HCT116 (cell line): ENCODE data around the gene MVK. TPM values are rescaled to one million over a fixed set of nuclear protein-coding genes. Genes with fewer than 3 reads are reported as not detected.

ENCODE experiments used
- ATAC-seq: fragments of 200-7000 bp; cut with Tn5 transposase; 2 replicates; pipeline ENCODE4 v1.9.1; 2020; ENCODE audit warnings: mild to moderate bottlenecking, moderate library complexity
- BruUV-seq: library from RNA; stranded (reverse); fragments of 400-500 nt; replicated peaks from 2 replicates; lab custom pipeline; 2021; lab: Mats Ljungman, UMichigan
- CTCF ChIA-PET: fragments of 300-600 bp; sonication (Branson Sonifier 250); formaldehyde crosslinking; loops from one replicate; lab custom pipeline; 2021; ENCODE audit warnings: antibody characterized with exemption; lab: Charles Lee
- POLR2A ChIA-PET: fragments of 300-600, 350-600 bp; sonication (Branson Sonifier 250); formaldehyde crosslinking; loops from one replicate; lab custom pipeline; 2021; ENCODE audit warnings: antibody characterized with exemption; lab: Charles Lee
- RAD21 ChIA-PET, 2 experiments: fragments of 300-600 bp; sonication (Branson Sonifier 250); formaldehyde crosslinking; loops; one replicate each; lab custom pipeline; 2023; ENCODE audit warnings: low total read pairs in 2 of 2; ENCODE audit not compliant: uncharacterized antibody in 2 of 2, unreplicated experiment in 2 of 2, low non-redundant PET in 1 of 2; lab: Charles Lee
- DNase-seq: peaks from one replicate; pipeline ENCODE4 v3.0.0-alpha.2; 2010; ENCODE audit warnings: low read depth, low spot score
- H2AFZ ChIP-seq: fragments of 200-600 bp; shearing (Covaris generic), sonication (generic); 2 replicates; pipeline ENCODE4 v1.6.1; 2017; ENCODE audit warnings: low read depth, mixed run types, mixed read lengths, antibody characterized with exemption, low read length; ENCODE audit not compliant: poor library complexity, severe bottlenecking
- H3K27ac ChIP-seq: 2 replicates; pipeline ENCODE4 v1.5.1; 2012; ENCODE audit warnings: low read depth, low read length
- H3K27me3 ChIP-seq: fragments of 200-600 bp; sonication (generic); 2 replicates; pipeline ENCODE4 v1.6.1; 2016; ENCODE audit warnings: mixed run types, low read length, mixed read lengths; ENCODE audit not compliant: insufficient read depth
- H3K36me3 ChIP-seq, 2 experiments: fragments of 200-500 bp in 1 of 2; fragments of 200-600 bp in 1 of 2; sonication (Bioruptor generic) in 1 of 2; sonication (generic) in 1 of 2; 2 replicates each; pipeline versions ENCODE4 v1.5.1 to v1.6.1; 2014 to 2016; ENCODE audit warnings: low read length in 2 of 2, inconsistent platforms in 1 of 2, mixed read lengths in 1 of 2, mixed run types in 1 of 2; ENCODE audit not compliant: insufficient read depth in 2 of 2, control insufficient read depth in 1 of 2
- H3K4me1 ChIP-seq, 2 experiments: fragments of 200-600 bp in 1 of 2; sonication (generic) in 1 of 2; 2 replicates each; pipeline versions ENCODE4 v1.5.1 to v1.6.1; 2012 to 2017; ENCODE audit warnings: low read length in 2 of 2, inconsistent platforms in 1 of 2, mild to moderate bottlenecking in 1 of 2, mixed read lengths in 1 of 2, mixed run types in 1 of 2, moderate library complexity in 1 of 2; ENCODE audit not compliant: insufficient read depth in 2 of 2, control insufficient read depth in 1 of 2
- H3K4me2 ChIP-seq: fragments of 200-600 bp; sonication (generic); 2 replicates; pipeline ENCODE4 v1.6.1; 2017; ENCODE audit warnings: mixed run types, low read length, mixed read lengths
- H3K4me3 ChIP-seq, 2 experiments: fragments of 200-600 bp in 1 of 2; sonication (generic) in 1 of 2; replicated peaks in 1 of 2; 2 replicates each; pipeline ENCODE4 v1.5.1; 2011 to 2016; ENCODE audit warnings: low read length in 2 of 2, control low read depth in 1 of 2, low read depth in 1 of 2, mild to moderate bottlenecking in 1 of 2, mixed read lengths in 1 of 2, mixed run types in 1 of 2
- H3K79me2 ChIP-seq: fragments of 200-600 bp; sonication (generic); 2 replicates; pipeline ENCODE4 v1.6.1; 2017; ENCODE audit warnings: mild to moderate bottlenecking, mixed run types, low read length, moderate library complexity, mixed read lengths; ENCODE audit not compliant: insufficient read depth
- H3K9ac ChIP-seq: fragments of 200-600 bp; sonication (generic); 2 replicates; pipeline ENCODE4 v1.6.1; 2016; ENCODE audit warnings: low read length, mixed read lengths
- H3K9me2 ChIP-seq: fragments of 200-600 bp; sonication (generic), shearing (Covaris generic); 2 replicates; pipeline ENCODE4 v1.6.1; 2017; ENCODE audit warnings: mixed run types, mild to moderate bottlenecking, moderate library complexity; ENCODE audit not compliant: insufficient read depth
- H3K9me3 ChIP-seq, 2 experiments: fragments of 200-500 bp in 1 of 2; fragments of 200-600 bp in 1 of 2; sonication (Bioruptor generic) in 1 of 2; sonication (generic) in 1 of 2; 2 replicates each; pipeline ENCODE4 v1.6.1; 2014 to 2017; ENCODE audit warnings: low read length in 2 of 2, mixed read lengths in 2 of 2, inconsistent platforms in 1 of 2, low read depth in 1 of 2, mild to moderate bottlenecking in 1 of 2, mixed run types in 1 of 2, moderate library complexity in 1 of 2; ENCODE audit not compliant: control insufficient read depth in 1 of 2, insufficient read depth in 1 of 2
- H4K20me1 ChIP-seq: fragments of 200-600 bp; sonication (generic), shearing (Covaris generic); 2 replicates; pipeline ENCODE4 v1.6.1; 2017; ENCODE audit warnings: mixed run types, mild to moderate bottlenecking, moderate library complexity; ENCODE audit not compliant: insufficient read depth
- CBX3 ChIP-seq: IDR thresholded peaks from 2 replicates; pipeline ENCODE4 v1.6.1; 2012; ENCODE audit warnings: low read depth
- CEBPB ChIP-seq: IDR thresholded peaks from 2 replicates; pipeline ENCODE4 v1.6.1; 2012; ENCODE audit warnings: low read depth
- EGR1 ChIP-seq: IDR thresholded peaks from 2 replicates; pipeline ENCODE4 v1.6.1; 2012; ENCODE audit warnings: low read depth
- ELF1 ChIP-seq: IDR thresholded peaks from 2 replicates; pipeline ENCODE4 v1.6.1; 2012; ENCODE audit warnings: low read depth, borderline replicate concordance
- EZH2 ChIP-seq: fragments of 200-600 bp; sonication (generic); IDR thresholded peaks from 2 replicates; pipeline ENCODE4 v1.6.1; 2017; ENCODE audit warnings: antibody characterized with exemption, mixed run types
- EZH2phosphoT487 ChIP-seq: fragments of 200-600 bp; IDR thresholded peaks from 2 replicates; pipeline ENCODE4 v1.6.1; 2018; ENCODE audit warnings: antibody characterized with exemption, borderline replicate concordance
- FOSL1 ChIP-seq: IDR thresholded peaks from 2 replicates; pipeline ENCODE4 v1.6.1; 2012; ENCODE audit warnings: low read depth
- JUND ChIP-seq: IDR thresholded peaks from 2 replicates; pipeline ENCODE4 v1.6.1; 2012
- MAX ChIP-seq: IDR thresholded peaks from 2 replicates; pipeline ENCODE4 v1.6.1; 2012
- POLR2A ChIP-seq: IDR thresholded peaks from 2 replicates; pipeline ENCODE4 v1.7.0; 2011; ENCODE audit warnings: borderline replicate concordance; ENCODE audit not compliant: insufficient read depth, insufficient read length; ENCODE audit errors: extremely low read depth
- POLR2AphosphoS5 ChIP-seq: IDR thresholded peaks from 2 replicates; pipeline ENCODE4 v1.6.1; 2011; ENCODE audit warnings: mild to moderate bottlenecking, low read depth, low read length, moderate library complexity
- RAD21 ChIP-seq: IDR thresholded peaks from 2 replicates; pipeline ENCODE4 v1.6.1; 2012; ENCODE audit warnings: low read depth, mild to moderate bottlenecking
- SIN3A ChIP-seq: IDR thresholded peaks from 2 replicates; pipeline ENCODE4 v1.6.1; 2012; ENCODE audit warnings: low read depth
- SP1 ChIP-seq: IDR thresholded peaks from 2 replicates; pipeline ENCODE4 v1.6.1; 2012; ENCODE audit warnings: low read depth
- SRF ChIP-seq: IDR thresholded peaks from 2 replicates; pipeline ENCODE4 v1.6.1; 2012; ENCODE audit warnings: low read depth
- ZFX ChIP-seq: fragments of 450-650 bp; IDR thresholded peaks from 2 replicates; pipeline ENCODE4 v1.6.1; 2017
- ZNF274 ChIP-seq: fragments of 200-500 bp; sonication (Bioruptor generic); IDR thresholded peaks from 2 replicates; pipeline ENCODE4 v1.6.1; 2014; ENCODE audit warnings: mild to moderate bottlenecking, low read depth, low read length, inconsistent platforms
- intact Hi-C: fragments of 100-400 bp; cut with micrococcal nuclease; formaldehyde crosslinking; loops from 2 replicates; pipeline ENCODE4 v1.10.0; 2022
- total RNA-seq: library from RNA; stranded (reverse); gene quantifications from one replicate; pipeline ENCODE4 v1.2.1, GENCODE V29; 2021; ENCODE audit not compliant: unreplicated experiment
- TF ChIP-seq, protein P1 (sequence below): IDR thresholded peaks from 2 replicates; pipeline ENCODE4 v1.6.1; 2012

MVK gene
- total RNA-seq, 1 experiment from 2014 or later = 17.3 TPM

DNA sequence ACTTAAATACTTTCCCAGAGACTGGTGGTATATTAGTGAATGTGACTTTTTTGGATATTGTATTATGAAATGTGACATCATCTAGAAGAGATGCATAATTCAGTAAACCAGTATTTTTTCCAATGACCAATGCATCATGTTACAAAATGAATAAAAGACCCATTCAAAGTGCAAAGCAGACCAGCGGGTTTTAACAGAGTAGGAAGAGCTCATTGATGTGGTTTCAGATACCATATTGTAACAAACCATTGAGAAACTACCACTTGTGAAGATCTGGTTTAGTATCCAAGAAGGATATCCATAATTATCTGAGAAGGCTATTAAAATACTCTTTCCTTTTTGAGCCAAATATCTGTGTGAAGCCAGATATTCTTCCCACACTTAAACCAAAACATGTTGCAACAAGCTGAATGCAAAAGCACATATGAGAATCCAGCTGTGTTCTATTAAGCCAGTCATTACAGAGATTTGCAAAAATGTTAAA, 47.7 kb downstream of the MVK start:
- ChIA-PET RAD21 (no interaction called here), POLR2A (no interaction called here), CTCF (interaction anchor here (2.3 kb wide), 1 partner anchor 24 kb away, joined by 6 read pairs; no protein-coding TSS in a partner anchor)
- no peaks in the 10 kb centered on the region for H4K20me1 ChIP-seq
- no TSS peak for BruUV-seq
- no peak overlapping the region for H3K4me2 ChIP-seq
- H3K27me3 ChIP-seq = peaks cover 24% of the 10 kb centered on the region; the same call in 1 of the 2 replicates
- H3K27ac ChIP-seq = no peak overlapping the region
- H3K4me3 ChIP-seq = no peak overlapping the region
- H3K9me2 ChIP-seq = no peaks in the 10 kb centered on the region
- no peak overlapping the region for H2AFZ ChIP-seq
- no peaks in the 10 kb centered on the region for H3K9me3 ChIP-seq
- no peak for DNase-seq
- no peaks in the 10 kb centered on the region for H3K36me3 ChIP-seq
- no peak for ATAC-seq
- TF ChIP-seq ZNF274 (no peak), MAX (no peak), SRF (no peak), ZFX (no peak), EZH2 (no peak), POLR2AphosphoS5 (no peak), SIN3A (no peak), CEBPB (no peak), ELF1 (no peak), SP1 (no peak), POLR2A (no peak), CBX3 (no peak), JUND (no peak), RAD21 (no peak), EGR1 (no peak), FOSL1 (no peak), EZH2phosphoT487 (no peak)
- TF ChIP-seq, protein P1, sequence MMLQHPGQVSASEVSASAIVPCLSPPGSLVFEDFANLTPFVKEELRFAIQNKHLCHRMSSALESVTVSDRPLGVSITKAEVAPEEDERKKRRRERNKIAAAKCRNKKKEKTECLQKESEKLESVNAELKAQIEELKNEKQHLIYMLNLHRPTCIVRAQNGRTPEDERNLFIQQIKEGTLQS = no peak
- intact Hi-C loops = no loop called here
- H3K79me2 ChIP-seq = no peaks in the 10 kb centered on the region
- peaks cover 2 to 13% of the 10 kb centered on the region in 2 experiments; a peak in 2 of 4 replicates for H3K4me1 ChIP-seq
- no peak overlapping the region for H3K9ac ChIP-seq
